NT2/D1 (cell line): ENCODE results near the gene RXFP2.

Experiments used
- DNase-seq: peaks from one replicate; pipeline ENCODE4 v3.0.0-alpha.2; 2011; ENCODE audit warnings: low read depth, low spot score
- H3K27me3 ChIP-seq: 2 replicates; pipeline ENCODE4 v1.6.0; 2011; ENCODE audit warnings: mild to moderate bottlenecking; ENCODE audit not compliant: insufficient read length, insufficient read depth
- H3K36me3 ChIP-seq: 2 replicates; pipeline ENCODE4 v1.6.1; 2011; ENCODE audit warnings: mild to moderate bottlenecking, low read length, mixed read lengths; ENCODE audit not compliant: insufficient read depth, insufficient read length
- H3K4me1 ChIP-seq: 2 replicates; pipeline ENCODE4 v1.5.1; 2011; ENCODE audit not compliant: insufficient read depth, insufficient read length
- H3K4me3 ChIP-seq: 2 replicates; pipeline ENCODE4 v1.5.1; 2011; ENCODE audit warnings: low read depth; ENCODE audit not compliant: insufficient read length
- H3K9ac ChIP-seq: 2 replicates; pipeline ENCODE4 v1.6.0; 2011; ENCODE audit warnings: low read depth; ENCODE audit not compliant: insufficient read length
- H3K9me3 ChIP-seq: 2 replicates; pipeline ENCODE4 v1.5.1; 2011; ENCODE audit warnings: mild to moderate bottlenecking, low read length; ENCODE audit not compliant: insufficient read depth
- SUZ12 ChIP-seq: IDR thresholded peaks from 2 replicates; pipeline ENCODE4 v1.6.1; 2011; ENCODE audit not compliant: insufficient read length, insufficient read depth; ENCODE audit errors: extremely low read depth
- YY1 ChIP-seq: IDR thresholded peaks from 2 replicates; pipeline ENCODE4 v1.6.1; 2011; ENCODE audit not compliant: insufficient read length, insufficient read depth
- ZNF274 ChIP-seq: IDR thresholded peaks from 2 replicates; pipeline ENCODE4 v1.6.1; 2011; ENCODE audit warnings: mild to moderate bottlenecking, low read depth, low read length

The RXFP2 gene

GRCh38 chr13:31739226-31739625 is at the start of gene RXFP2:
Gene RXFP2 (plus strand): TSS chr13:31739526. CDS start chr13:31739613, 87 bp downstream.
- Histone ChIP-seq H3K9me3 (no peaks in the 10 kb centered on the region), H3K36me3 (no peaks in the 10 kb centered on the region), H3K27me3 (no peaks in the 10 kb centered on the region), H3K9ac (no peak within 1 kb of the TSS), H3K4me1 (no peaks in the 10 kb centered on the region), H3K4me3 (no peak within 1 kb of the TSS)
- TF ChIP-seq ZNF274 (no peak), SUZ12 (no peak)
- no peak for DNase-seq

- DNase-seq, result no peak
- no peaks in the 10 kb centered on the region for H3K4me1 ChIP-seq
- TF ChIP-seq SUZ12 (no peak), YY1 (no peak), ZNF274 (no peak)
- no peaks in the 10 kb centered on the region for H3K27me3 ChIP-seq
- H3K4me3 ChIP-seq, result no peak overlapping the region
- no peaks in the 10 kb centered on the region for H3K36me3 ChIP-seq
- H3K9ac ChIP-seq, result no peak overlapping the region
- H3K9me3 ChIP-seq, result peaks cover 4% of the 10 kb centered on the region; the same call in 1 of the 2 replicates
These were observed 42.0 kb upstream of the RXFP2 start for GRCh38 chr13:31697290-31697689.

- Histone ChIP-seq H3K4me1 (no peaks in the 10 kb centered on the region), H3K9ac (no peak overlapping the region), H3K4me3 (no peak overlapping the region), H3K27me3 (no peaks in the 10 kb centered on the region), H3K9me3 (peaks cover 4% of the 10 kb centered on the region; the same call in 1 of the 2 replicates), H3K36me3 (no peaks in the 10 kb centered on the region)
- TF ChIP-seq SUZ12, result no peak
- TF ChIP-seq YY1, result no peak
- TF ChIP-seq ZNF274, result no peak
- DNase-seq, result peak; percentile 35
These were observed 39.7 kb upstream of the RXFP2 start for GRCh38 chr13:31699650-31700049.

GRCh38 chr13:31703780-31704179 is 35.5 kb upstream of the RXFP2 start:
- Histone ChIP-seq H3K27me3 (no peaks in the 10 kb centered on the region), H3K36me3 (no peaks in the 10 kb centered on the region), H3K9me3 (no peaks in the 10 kb centered on the region), H3K4me3 (no peak overlapping the region), H3K9ac (no peak overlapping the region), H3K4me1 (no peaks in the 10 kb centered on the region)
- no peak for TF ChIP-seq SUZ12
- TF ChIP-seq YY1, result no peak
- no peak for TF ChIP-seq ZNF274
- no peak for DNase-seq

GRCh38 chr13:31706105-31706504 is 33.2 kb upstream of the RXFP2 start:
- Histone ChIP-seq H3K9me3 (no peaks in the 10 kb centered on the region), H3K4me1 (no peaks in the 10 kb centered on the region), H3K9ac (no peak overlapping the region), H3K27me3 (no peaks in the 10 kb centered on the region), H3K36me3 (no peaks in the 10 kb centered on the region), H3K4me3 (no peak overlapping the region)
- no peak for DNase-seq
- no peak for TF ChIP-seq ZNF274
- no peak for TF ChIP-seq YY1

- Histone ChIP-seq H3K4me3 (no peak overlapping the region), H3K9me3 (no peaks in the 10 kb centered on the region), H3K36me3 (no peaks in the 10 kb centered on the region), H3K27me3 (no peaks in the 10 kb centered on the region), H3K9ac (no peak overlapping the region), H3K4me1 (no peaks in the 10 kb centered on the region)
- no peak for TF ChIP-seq ZNF274
- no peak for TF ChIP-seq YY1
- no peak for TF ChIP-seq SUZ12
- DNase-seq, result no peak
These were observed 21.7 kb upstream of the RXFP2 start for GRCh38 chr13:31717583-31717982.

GRCh38 chr13:31719214-31719613 is 20.1 kb upstream of the RXFP2 start:
- Histone ChIP-seq H3K9me3 (no peaks in the 10 kb centered on the region), H3K9ac (no peak overlapping the region), H3K4me1 (no peaks in the 10 kb centered on the region), H3K27me3 (no peaks in the 10 kb centered on the region), H3K4me3 (no peak overlapping the region), H3K36me3 (no peaks in the 10 kb centered on the region)
- no peak for DNase-seq
- no peak for TF ChIP-seq SUZ12
- TF ChIP-seq ZNF274, result no peak
- TF ChIP-seq YY1, result no peak

GRCh38 chr13:31722673-31723072 is 16.7 kb upstream of the RXFP2 start:
- Histone ChIP-seq H3K9ac (no peak overlapping the region), H3K27me3 (no peaks in the 10 kb centered on the region), H3K36me3 (no peaks in the 10 kb centered on the region), H3K9me3 (no peaks in the 10 kb centered on the region), H3K4me1 (no peaks in the 10 kb centered on the region), H3K4me3 (no peak overlapping the region)
- TF ChIP-seq ZNF274, result no peak
- TF ChIP-seq SUZ12, result no peak
- TF ChIP-seq YY1, result no peak
- DNase-seq, result no peak
